PFSK-1 (cell line): ENCODE data around the gene SCN2A.

Experiments
- FOXP2 ChIP-seq: optimal IDR thresholded peaks from 2 replicates; pipeline ENCODE3; 2011; ENCODE audit warnings: borderline replicate concordance, control low read depth, inconsistent platforms; ENCODE audit not compliant: insufficient read depth; ENCODE audit errors: extremely low read length, extremely low read depth
- POLR2AphosphoS5 ChIP-seq: IDR thresholded peaks from 2 replicates; pipeline ENCODE4 v1.6.1; 2012; ENCODE audit warnings: low read depth, mild to moderate bottlenecking, control low read depth, low read length, moderate library complexity
- REST ChIP-seq, 2 experiments: IDR thresholded peaks; 2 replicates each; pipeline versions ENCODE4 v1.6.1 to v1.8.0; 2011 to 2012; ENCODE audit warnings: low read depth in 2 of 2, low read length in 2 of 2, control low read depth in 1 of 2, inconsistent platforms in 1 of 2, mild to moderate bottlenecking in 1 of 2, moderate library complexity in 1 of 2; ENCODE audit not compliant: insufficient read depth in 1 of 2

- TF ChIP-seq REST (IDR thresholded peaks at IDR 0.05; ENCODE audit: insufficient read depth in 1 of 2, low read depth in 2 of 2, low read length in 2 of 2) (no peak), POLR2AphosphoS5 (no peak), FOXP2 (no peak)
Observed at GRCh38 chr2:165357758-165358157, 118.5 kb downstream of the SCN2A start.
